ENCODE data around the gene RUNX2.

RUNX2 gene

DNA sequence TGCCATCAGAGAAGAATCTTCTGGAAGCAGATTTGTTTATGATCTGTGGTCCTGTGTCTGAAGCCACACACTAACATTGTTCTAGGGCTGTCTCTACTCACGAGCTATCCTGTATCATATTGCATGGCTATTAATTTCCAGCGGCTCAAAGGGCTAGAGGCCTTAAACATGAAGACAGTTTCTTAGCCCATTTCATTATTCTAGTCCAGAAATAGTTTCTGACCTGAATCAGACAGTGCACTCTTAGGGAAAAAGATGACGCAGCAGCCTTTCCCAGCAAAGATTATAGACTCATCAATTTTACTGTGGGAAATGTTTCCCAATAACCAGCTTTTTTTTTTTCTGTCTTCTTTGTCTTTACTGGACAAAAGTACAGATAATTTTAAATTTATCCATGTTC is 154.9 kb downstream of the RUNX2 start:
- DNase-seq (ENCODE audit: low read depth in 2 of 2) = no peak

DNA sequence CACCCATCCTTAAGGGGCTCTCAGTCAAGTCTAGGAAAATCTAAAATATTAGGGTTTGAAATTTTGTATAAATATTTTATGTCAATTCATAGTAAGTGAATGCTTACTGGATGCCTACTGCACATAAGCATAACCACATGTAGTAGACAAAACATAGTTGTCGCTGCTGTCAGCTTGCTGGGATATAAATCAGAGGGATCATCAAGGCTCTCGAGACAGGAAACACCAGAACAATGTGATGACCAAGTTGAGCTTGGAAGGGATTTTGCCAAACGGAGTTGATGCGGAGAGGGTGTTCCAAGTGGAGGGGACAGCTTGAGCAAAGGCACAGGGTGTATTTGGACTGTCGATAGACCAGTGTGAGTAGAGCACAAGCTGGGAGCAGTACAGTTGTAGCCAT is 155.4 kb downstream of the RUNX2 start:
- DNase-seq (ENCODE audit: low read depth in 2 of 2) = no peak

DNA sequence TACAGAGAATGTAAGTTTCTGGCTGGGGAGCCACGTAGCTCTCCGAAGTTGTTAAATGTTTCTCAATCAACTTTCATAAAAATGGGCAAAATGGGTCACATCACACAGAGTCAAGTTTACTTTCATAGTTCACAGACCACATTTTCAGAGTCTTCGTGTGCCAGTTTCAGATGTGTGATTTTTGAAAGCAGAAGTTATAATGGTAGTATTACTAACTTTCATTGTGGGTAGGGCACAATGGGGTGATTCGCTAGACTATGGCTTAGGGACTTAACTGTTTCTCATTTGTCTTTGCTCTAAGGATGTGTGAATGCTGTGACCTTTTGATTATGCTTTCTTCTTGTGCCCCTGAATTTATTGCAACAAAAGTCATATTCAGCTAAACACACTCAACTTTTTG is 158.6 kb downstream of the RUNX2 start:
- no peak for DNase-seq (ENCODE audit: low read depth in 2 of 2)

DNA sequence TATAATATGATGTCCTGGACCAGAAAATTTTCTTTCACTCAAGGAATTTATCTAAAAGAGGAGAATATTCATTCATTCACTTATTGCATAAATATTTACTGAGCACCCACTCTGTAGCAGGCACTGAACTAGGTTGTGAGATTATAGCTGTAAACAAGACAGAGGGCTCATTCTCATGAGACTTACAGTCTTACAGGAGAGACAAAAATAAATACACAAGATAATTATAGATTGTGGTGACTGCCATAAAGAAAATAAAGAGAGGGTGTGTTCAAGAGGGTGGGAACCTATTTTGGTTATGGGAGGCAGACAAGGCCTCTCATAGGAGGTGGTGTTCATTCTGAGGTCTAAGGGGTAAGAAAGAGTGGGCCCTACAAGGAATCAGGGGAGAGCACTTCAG is 159.5 kb downstream of the RUNX2 start:
- no peak for DNase-seq (ENCODE audit: low read depth in 2 of 2)

GRCh38 chr6:45488269-45488668 is 160.1 kb downstream of the RUNX2 start:
- no peak for DNase-seq (ENCODE audit: low read depth in 2 of 2)

DNA sequence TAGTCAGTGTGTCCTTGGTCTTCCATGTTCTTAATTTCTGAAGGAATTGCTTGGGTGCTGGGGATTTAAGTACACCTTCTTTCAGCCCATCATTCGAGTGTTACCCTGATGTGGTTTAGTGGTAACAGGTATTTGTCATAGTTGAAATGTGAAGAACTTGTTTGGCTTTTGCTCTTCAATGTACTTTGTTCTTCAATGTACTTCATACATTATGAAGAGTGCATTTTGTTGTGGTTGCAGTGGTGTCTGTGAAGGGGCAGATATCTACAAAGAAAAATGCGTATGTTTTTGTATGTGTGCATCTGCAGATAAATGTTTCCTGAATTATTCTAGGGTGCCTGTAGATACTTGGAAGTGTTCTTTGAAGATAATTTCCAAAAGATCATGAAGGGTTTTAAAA is 160.8 kb downstream of the RUNX2 start:
- DNase-seq (ENCODE audit: low read depth in 2 of 2) = no peak

DNA sequence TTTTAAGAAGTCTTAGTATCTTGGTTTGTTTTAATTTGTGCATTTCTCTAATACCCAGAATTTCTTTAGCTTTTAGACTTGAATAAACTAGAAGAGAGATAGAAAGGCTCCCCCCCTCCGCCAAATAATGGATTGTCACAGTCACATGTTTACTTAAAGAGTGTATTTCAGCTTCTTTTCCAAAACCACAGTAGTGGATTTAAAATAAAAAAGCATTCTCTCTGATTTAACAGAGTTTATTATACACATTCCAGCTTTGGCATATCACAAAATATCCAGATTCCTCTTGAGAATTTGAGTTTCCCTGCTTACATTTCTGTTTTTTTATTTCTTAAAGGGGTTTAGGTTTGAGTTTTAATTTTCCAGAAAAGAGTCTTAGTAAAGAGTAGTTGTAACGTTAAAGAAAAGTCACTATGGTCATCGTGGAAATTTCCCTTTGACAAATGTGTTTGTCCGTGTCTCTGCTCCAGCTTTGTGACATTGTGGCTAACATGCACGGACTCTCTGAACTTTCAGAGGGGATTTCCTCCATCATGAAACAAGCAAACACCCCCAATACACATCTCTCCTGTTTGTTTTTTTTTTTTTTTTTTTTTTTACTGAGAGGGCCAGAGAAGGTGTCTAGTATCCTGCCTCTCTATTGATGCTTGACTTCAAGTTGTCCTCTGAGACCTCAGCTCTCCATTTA is 163.1 kb downstream of the RUNX2 start:
- DNase-seq (ENCODE audit: low read depth in 2 of 2) = no peak

DNA sequence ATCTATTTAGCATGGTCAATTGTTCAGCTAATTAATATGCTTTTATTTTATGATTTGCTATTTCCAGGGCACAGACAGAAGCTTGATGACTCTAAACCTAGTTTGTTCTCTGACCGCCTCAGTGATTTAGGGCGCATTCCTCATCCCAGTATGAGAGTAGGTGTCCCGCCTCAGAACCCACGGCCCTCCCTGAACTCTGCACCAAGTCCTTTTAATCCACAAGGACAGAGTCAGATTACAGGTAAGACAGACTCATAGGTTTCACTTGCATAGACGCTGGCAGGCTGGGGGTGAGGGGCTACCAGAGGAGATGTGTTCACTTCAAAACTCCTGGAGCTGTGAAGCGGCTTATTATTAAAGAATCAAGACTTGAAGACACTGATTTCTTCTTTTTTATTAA is 163.7 kb downstream of the RUNX2 start:
- no peak for DNase-seq (ENCODE audit: low read depth in 2 of 2)

DNA sequence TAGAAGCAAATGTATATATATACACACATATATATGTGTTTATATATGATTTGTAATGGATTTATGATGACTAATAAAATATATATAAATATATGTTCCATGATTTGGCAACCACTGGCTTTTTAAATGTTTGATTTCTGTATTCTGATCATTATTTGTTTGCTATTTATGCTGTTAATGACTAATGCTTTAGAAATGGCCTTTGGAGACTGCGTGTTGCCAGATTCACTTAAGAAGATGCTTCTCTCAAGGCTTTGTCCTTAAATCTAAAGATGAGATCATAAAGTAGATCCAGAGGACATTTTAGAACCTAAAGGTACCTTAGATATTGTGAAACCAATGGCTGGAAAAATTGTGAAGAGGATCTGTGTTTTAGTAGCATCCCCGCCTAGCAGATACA is 165.6 kb downstream of the RUNX2 start:
- no peak for DNase-seq (ENCODE audit: low read depth in 2 of 2)

- no peak for DNase-seq (ENCODE audit: low read depth in 2 of 2)
These were observed 166.4 kb downstream of the RUNX2 start for GRCh38 chr6:45494416-45495135.

DNA sequence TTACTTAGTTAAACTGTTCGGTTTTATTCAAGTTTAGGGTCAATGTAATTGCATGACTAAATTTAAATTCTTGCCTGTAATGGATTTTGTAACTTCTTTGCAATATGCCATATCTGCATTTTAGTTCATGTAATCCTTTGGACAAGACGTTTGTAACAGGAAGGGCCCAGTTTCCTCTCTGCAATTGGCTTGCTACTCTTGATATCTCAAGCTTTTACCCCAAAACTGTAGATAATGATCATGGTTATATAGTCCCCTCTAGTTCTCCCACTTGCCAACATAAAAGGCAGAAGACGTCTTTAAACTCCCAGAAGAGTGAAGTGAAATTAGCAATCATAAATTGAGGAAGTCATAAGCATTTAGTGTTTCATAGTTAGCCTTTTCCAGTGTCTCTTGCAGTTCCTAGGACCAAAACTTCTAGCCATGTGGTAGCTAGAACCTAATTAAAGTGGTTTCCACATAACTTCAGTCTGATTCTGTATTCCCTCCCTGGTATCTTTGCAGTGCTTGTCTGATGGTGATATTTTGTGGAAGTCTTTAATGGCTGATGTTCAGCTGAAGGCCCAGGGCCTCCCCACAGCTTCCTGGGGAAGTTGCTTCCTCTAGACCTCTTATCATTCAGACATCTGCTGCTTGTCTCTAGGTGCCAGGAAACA is 167.4 kb downstream of the RUNX2 start:
- DNase-seq (ENCODE audit: low read depth in 2 of 2) = no peak

- no peak for DNase-seq (ENCODE audit: low read depth in 2 of 2)
These were observed 167.9 kb downstream of the RUNX2 start for GRCh38 chr6:45496085-45496433.

GRCh38 chr6:45498591-45498990 is 170.5 kb downstream of the RUNX2 start:
- DNase-seq (ENCODE audit: low read depth in 2 of 2) = no peak

GRCh38 chr6:45500924-45501816 is 173.0 kb downstream of the RUNX2 start:
- no peak for DNase-seq (ENCODE audit: low read depth in 2 of 2)

DNA sequence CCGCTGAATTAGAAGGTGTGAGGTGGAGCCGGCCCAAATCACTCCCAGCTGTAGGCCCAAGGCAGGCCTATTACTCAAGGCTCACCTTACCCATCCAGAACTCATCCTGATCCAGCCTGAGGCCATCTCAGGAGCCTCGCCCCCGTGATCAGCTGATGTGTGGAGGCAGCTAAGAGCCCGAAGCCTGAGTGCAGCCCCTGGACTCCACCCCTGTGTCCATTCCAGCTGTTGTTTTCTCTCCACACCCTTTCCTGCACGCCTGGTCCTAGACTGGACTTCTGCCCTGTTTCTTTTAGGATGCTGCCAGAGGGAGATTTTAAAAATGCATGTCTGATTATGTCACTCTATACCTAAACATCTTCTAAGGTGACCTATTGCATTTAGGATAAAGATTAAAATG is 174.3 kb downstream of the RUNX2 start:
- DNase-seq (ENCODE audit: low read depth in 2 of 2) = no peak

GRCh38 chr6:45504947-45505346 is 176.8 kb downstream of the RUNX2 start:
- no peak for DNase-seq (ENCODE audit: low read depth in 2 of 2)

DNA sequence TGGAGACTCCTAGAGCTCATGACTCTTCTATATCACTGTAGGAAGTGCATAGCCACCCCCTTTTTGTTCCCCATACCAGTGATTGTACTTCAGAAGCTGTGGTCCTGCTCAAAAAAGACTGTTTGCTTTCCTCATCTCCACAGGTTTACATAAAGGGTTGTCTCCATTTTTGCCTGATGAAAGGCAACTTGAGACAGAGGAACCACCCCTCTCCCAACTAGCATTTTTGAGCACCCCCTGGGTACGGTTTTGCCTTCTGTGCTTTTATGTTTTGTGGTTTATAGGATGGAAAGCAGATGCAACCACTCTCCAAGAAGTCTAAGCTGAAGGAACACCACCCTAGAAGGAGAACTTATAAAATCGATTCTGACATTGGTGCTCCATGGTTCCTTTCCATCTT is 177.3 kb downstream of the RUNX2 start:
- no peak for DNase-seq (ENCODE audit: low read depth in 2 of 2)

DNA sequence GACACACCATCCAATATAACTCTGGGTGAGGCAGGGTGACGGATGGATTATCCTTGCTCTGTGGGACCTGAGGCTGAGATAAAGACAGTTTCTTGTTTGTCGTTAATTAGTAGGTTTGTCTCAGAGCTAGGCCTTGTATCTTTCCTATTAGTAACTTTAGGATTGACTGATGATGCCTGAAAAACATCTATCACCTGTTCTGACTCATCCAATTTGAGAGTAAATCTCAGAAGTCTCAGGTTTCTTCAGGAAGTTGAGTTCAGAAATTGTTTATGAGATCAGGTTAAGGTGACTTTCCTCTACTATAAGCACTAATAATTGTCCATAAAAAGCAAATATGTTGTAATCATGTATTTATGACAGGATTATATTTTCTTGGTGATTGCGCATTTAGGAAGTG is 179.1 kb downstream of the RUNX2 start:
- no peak for DNase-seq (ENCODE audit: low read depth in 2 of 2)

GRCh38 chr6:45509426-45509825 is 181.3 kb downstream of the RUNX2 start:
- no peak for DNase-seq (ENCODE audit: low read depth in 2 of 2)

DNA sequence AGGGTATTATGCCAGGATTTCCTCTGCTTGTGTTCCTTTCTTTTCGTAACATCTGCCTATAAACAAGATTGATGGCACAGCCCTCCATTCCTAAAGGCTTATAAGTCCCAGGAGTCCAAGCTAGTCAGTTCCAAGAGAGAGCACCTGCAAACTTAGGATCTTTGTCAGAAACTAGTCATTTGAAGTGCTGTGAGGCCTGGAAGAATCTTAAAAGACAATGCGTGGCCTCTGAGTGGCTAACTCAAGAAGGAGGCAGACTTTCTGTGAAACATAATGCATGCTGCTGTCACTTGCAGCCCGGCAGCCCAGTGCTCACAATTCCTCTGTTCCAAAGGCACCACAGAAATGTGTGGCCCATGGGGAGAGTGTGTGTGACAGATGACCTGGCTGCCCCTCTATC is 184.6 kb downstream of the RUNX2 start:
- no peak for DNase-seq (ENCODE audit: low read depth in 2 of 2)

- no peak for DNase-seq (ENCODE audit: low read depth in 2 of 2)
These were observed 185.1 kb downstream of the RUNX2 start for GRCh38 chr6:45513213-45513618.

DNA sequence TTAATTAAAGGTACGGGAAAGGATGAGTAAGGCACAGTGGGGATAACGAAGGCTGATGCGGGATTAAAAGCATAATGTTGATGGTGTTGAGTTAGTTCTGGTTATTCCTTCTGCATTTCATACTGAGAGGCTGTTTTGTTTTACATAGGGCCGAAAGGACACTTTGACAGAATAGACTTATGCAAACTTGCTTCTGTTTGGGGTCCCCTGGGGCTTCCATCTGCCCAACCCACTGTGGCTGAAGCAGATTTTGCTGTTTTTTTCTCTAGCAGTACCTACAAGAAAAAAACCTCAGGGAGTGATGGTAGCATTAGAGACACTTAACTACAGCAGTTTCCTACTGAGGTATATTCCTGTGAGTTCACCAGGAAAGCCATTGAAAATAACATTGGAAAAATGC is 185.7 kb downstream of the RUNX2 start:
- DNase-seq (ENCODE audit: low read depth in 2 of 2) = no peak

All from stimulated activated CD8-positive, alpha-beta memory T cell treated with anti-CD3 and anti-CD28 coated beads, Interleukin-2, amount 100 ng/mL, for 1 hour (primary cell).